Ectodermal cell (in vitro differentiated cells): ENCODE measurements around the gene TXNIP.

Experiments used
- H3K27ac ChIP-seq: 2 replicates; pipeline ENCODE4 v1.7.0; 2013; ENCODE audit warnings: mild to moderate bottlenecking, low read depth, low read length; ENCODE audit not compliant: insufficient read depth, poor library complexity, severe bottlenecking
- H3K27me3 ChIP-seq: 2 replicates; pipeline ENCODE4 v1.7.0; 2013; ENCODE audit warnings: mild to moderate bottlenecking, low read length; ENCODE audit not compliant: insufficient read depth, control insufficient read depth, poor library complexity, severe bottlenecking
- H3K36me3 ChIP-seq: one replicate; pipeline ENCODE4 v1.7.0; 2013; ENCODE audit warnings: low read length; ENCODE audit not compliant: control insufficient read depth, insufficient read depth
- H3K4me1 ChIP-seq: one replicate; pipeline ENCODE4 v1.7.0; 2013; ENCODE audit warnings: low read length; ENCODE audit not compliant: control insufficient read depth, insufficient read depth
- H3K4me3 ChIP-seq: 2 replicates; pipeline ENCODE4 v1.7.0; 2013; ENCODE audit warnings: low read depth, low read length, control low read depth; ENCODE audit not compliant: insufficient read depth
- H3K9me3 ChIP-seq: 2 replicates; pipeline ENCODE4 v1.7.0; 2013; ENCODE audit warnings: mild to moderate bottlenecking, low read length, moderate library complexity; ENCODE audit not compliant: control insufficient read depth
- WGBS, 2 experiments: methylation state at CpG; one replicate each; pipeline ENCODE4 v1.1.7; 2013; ENCODE audit warnings: missing lambda C conversion rate in 2 of 2; 5-methylcytosine and 5-hydroxymethylcytosine counted together

Gene TXNIP

GRCh38 chr1:145985502-145986439 lies 10.6 kb downstream of the TXNIP start:
- H3K27me3 ChIP-seq = no peaks in the 10 kb centered on the region
- no peak overlapping the region for H3K27ac ChIP-seq
- H3K36me3 ChIP-seq = no peaks in the 10 kb centered on the region
- WGBS, 2 experiments = 84 to 86% methylated on average over 15 of the region's 15 CpGs
- no peak overlapping the region for H3K4me3 ChIP-seq
- H3K4me1 ChIP-seq = peaks cover 13% of the 10 kb centered on the region
- H3K9me3 ChIP-seq = no peaks in the 10 kb centered on the region

DNA sequence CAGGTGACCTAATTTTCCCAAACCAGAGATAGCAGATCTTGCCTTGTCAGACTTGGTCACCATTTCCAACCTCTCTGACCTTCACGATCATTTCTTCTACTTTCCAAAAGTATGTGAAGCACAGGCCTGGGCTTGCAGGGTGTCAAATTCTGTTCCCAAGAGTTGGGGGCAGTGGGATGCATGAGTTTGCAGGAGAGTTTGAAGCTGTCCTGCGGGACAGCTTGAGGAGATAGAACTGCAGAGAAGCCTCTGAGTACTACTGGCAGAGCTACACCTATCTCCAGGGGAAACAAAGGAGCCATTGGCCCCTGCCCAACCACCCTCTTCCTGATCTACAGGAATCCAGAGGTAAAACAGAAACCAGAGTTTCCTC lies 11.3 kb downstream of the TXNIP start:
- no peaks in the 10 kb centered on the region for H3K36me3 ChIP-seq
- H3K27me3 ChIP-seq = no peaks in the 10 kb centered on the region
- 83 to 88% methylated on average over 2 of the region's 2 CpGs for WGBS, 2 experiments
- H3K4me3 ChIP-seq = no peak overlapping the region
- no peak overlapping the region for H3K27ac ChIP-seq
- peaks cover 16% of the 10 kb centered on the region for H3K4me1 ChIP-seq
- H3K9me3 ChIP-seq = no peaks in the 10 kb centered on the region

DNA sequence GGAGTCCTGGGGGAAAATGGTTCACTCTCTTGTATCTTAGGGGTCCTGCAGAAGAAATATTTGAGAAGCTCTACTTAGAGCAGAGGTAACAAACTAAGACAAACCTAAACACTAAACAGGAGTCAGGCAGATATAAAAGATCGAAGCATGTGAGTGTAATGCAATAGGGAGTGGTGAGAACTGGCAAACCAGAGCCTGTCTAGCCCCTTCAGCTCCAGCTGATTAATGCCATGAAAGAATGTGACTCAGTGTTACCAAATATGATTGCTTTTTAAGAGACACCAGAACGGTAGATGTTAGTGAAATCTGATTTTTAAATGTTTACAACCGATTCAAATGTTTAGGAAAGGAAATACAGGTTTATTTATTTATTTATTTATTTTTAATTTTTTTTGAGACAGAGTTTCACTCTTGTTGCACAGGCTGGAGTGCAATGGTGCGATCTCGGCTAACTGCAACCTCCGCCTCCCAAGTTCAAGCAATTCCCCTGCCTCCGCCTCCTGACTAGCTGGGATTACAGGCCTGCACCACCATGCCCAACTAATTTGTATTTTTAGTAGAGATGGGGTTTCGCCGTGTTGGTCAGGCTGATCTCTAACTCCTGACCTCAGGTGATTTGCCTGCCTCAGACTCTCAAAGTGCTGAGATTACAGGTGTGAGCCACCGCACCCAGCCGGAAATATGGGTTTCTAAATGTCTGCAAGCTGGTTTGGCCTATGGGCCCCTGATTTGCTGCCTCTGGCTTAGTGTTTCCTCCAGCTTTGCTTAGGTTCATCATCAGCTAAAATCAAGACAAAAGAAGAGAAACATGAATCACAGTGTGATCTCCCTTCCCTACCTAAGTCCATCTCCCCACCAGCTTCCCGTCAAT lies 12.2 kb downstream of the TXNIP start:
- WGBS, 2 experiments = 95 to 97% methylated on average over 10 to 12 of the region's 12 CpGs
- Histone ChIP-seq H3K9me3 (no peaks in the 10 kb centered on the region), H3K27ac (no peak overlapping the region), H3K4me3 (no peak overlapping the region), H3K27me3 (no peaks in the 10 kb centered on the region), H3K36me3 (no peaks in the 10 kb centered on the region), H3K4me1 (peaks cover 21% of the 10 kb centered on the region)

- H3K36me3 ChIP-seq = no peaks in the 10 kb centered on the region
- H3K4me3 ChIP-seq = no peak overlapping the region
- H3K4me1 ChIP-seq = peaks cover 30% of the 10 kb centered on the region
- H3K27me3 ChIP-seq = no peaks in the 10 kb centered on the region
- 90 to 100% methylated on average over 1 of the region's 1 CpG for WGBS, 2 experiments
- no peaks in the 10 kb centered on the region for H3K9me3 ChIP-seq
- H3K27ac ChIP-seq = no peak overlapping the region
Measured at GRCh38 chr1:145983206-145983675, 13.1 kb downstream of the TXNIP start.

- Histone ChIP-seq H3K9me3 (no peaks in the 10 kb centered on the region), H3K27ac (no peak overlapping the region), H3K36me3 (no peaks in the 10 kb centered on the region), H3K27me3 (no peaks in the 10 kb centered on the region), H3K4me3 (no peak overlapping the region), H3K4me1 (peaks cover 37% of the 10 kb centered on the region)
- WGBS, 2 experiments = 90 to 91% methylated on average over 6 of the region's 6 CpGs
Measured at GRCh38 chr1:145982010-145982723, 14.2 kb downstream of the TXNIP start.

- no peak overlapping the region for H3K27ac ChIP-seq
- peaks cover 30% of the 10 kb centered on the region for H3K4me1 ChIP-seq
- no peaks in the 10 kb centered on the region for H3K36me3 ChIP-seq
- no peaks in the 10 kb centered on the region for H3K9me3 ChIP-seq
- 88 to 97% methylated on average over 1 of the region's 1 CpG for WGBS, 2 experiments
- no peak overlapping the region for H3K4me3 ChIP-seq
- H3K27me3 ChIP-seq = no peaks in the 10 kb centered on the region
Measured at GRCh38 chr1:145980457-145980994, 15.9 kb downstream of the TXNIP start.

GRCh38 chr1:145979746-145980456 lies 16.5 kb downstream of the TXNIP start:
- Histone ChIP-seq H3K4me3 (no peak overlapping the region), H3K9me3 (no peaks in the 10 kb centered on the region), H3K4me1 (peaks cover 25% of the 10 kb centered on the region), H3K27me3 (no peaks in the 10 kb centered on the region), H3K36me3 (no peaks in the 10 kb centered on the region), H3K27ac (peak overlapping the region; percentile 64)
- WGBS, 2 experiments = 64 to 65% methylated on average over 7 of the region's 7 CpGs

GRCh38 chr1:145978854-145979745 lies 17.3 kb downstream of the TXNIP start:
- Histone ChIP-seq H3K9me3 (no peaks in the 10 kb centered on the region), H3K4me3 (peak overlapping the region; percentile 8), H3K27ac (peak overlapping the region; percentile 79), H3K36me3 (no peaks in the 10 kb centered on the region), H3K27me3 (no peaks in the 10 kb centered on the region), H3K4me1 (peaks cover 24% of the 10 kb centered on the region)
- 19 to 21% methylated on average over 9 of the region's 9 CpGs for WGBS, 2 experiments

GRCh38 chr1:145978471-145978853 lies 17.9 kb downstream of the TXNIP start:
- Histone ChIP-seq H3K9me3 (no peaks in the 10 kb centered on the region), H3K4me3 (no peak overlapping the region), H3K27me3 (no peaks in the 10 kb centered on the region), H3K4me1 (peaks cover 24% of the 10 kb centered on the region), H3K27ac (no peak overlapping the region), H3K36me3 (no peaks in the 10 kb centered on the region)
